HepG2 (cell line): ENCODE data around the gene BCL2L1. TPM values are rescaled to one million over a fixed set of nuclear protein-coding genes. Genes with fewer than 3 reads are reported as not detected.

ENCODE experiments used
- CCAR2 ChIP-seq: fragments of 200-400 bp; formaldehyde crosslinking; optimal IDR thresholded peaks from 2 replicates; pipeline ENCODE3; 2018; ENCODE audit warnings: low read depth, mild to moderate bottlenecking, low read length, moderate library complexity
- polyA plus RNA-seq, 8 experiments: library from polyadenylated mRNA; depleted of rRNA in 3 of 8; stranded (reverse) in 7 of 8; unstranded in 1 of 8; fragments of >200 nt; fragmentation: Illumina TruSeq in 4 of 8; extraction: Trizol in 4 of 8; gene quantifications; 2 replicates each; pipeline versions ENCODE4 v1.2.1 to v1.2.3, GENCODE V29; 2011 to 2016; ENCODE audit warnings: low read depth in 4 of 8, missing spikeins in 1 of 8, mixed read lengths in 1 of 8; ENCODE audit not compliant: insufficient read depth in 1 of 8
- total RNA-seq, 5 experiments: library from RNA; depleted of rRNA; stranded (reverse); fragments of >200 nt; fragmentation: Illumina TruSeq; extraction: Trizol; gene quantifications; 2 replicates each; pipeline ENCODE4 v1.2.3, GENCODE V29; 2016; ENCODE audit warnings: low read depth in 1 of 5
- TF ChIP-seq, protein P1 (sequence below): sonication (generic); formaldehyde crosslinking; IDR thresholded peaks from 2 replicates; pipeline ENCODE4 v1.4.0; 2020; ENCODE audit warnings: mild to moderate bottlenecking, missing genetic modification reagents
- TF ChIP-seq, protein P2 (sequence below), 2 experiments: fragments of 450-650 bp in 1 of 2; sonication (generic) in 1 of 2; formaldehyde crosslinking; IDR thresholded peaks; 2 replicates each; pipeline versions ENCODE4 v1.5.0 to v1.8.0; 2020 to 2022; ENCODE audit warnings: mild to moderate bottlenecking in 1 of 2, missing genetic modification reagents in 1 of 2
- TF ChIP-seq, protein P3 (sequence below): sonication (generic); formaldehyde crosslinking; IDR thresholded peaks from 2 replicates; pipeline ENCODE4 v1.5.0; 2020; ENCODE audit warnings: mild to moderate bottlenecking, missing genetic modification reagents, borderline replicate concordance
- TF ChIP-seq, protein P4 (sequence below): sonication (generic); formaldehyde crosslinking; IDR thresholded peaks from 2 replicates; pipeline ENCODE4 v1.8.1; 2023; ENCODE audit warnings: mild to moderate bottlenecking, moderate library complexity, missing genetic modification reagents

BCL2L1 gene
- total and polyA plus RNA-seq, 2 of the 13 experiments (the other 11 are each of a cell fraction or from before 2014, with no cell fraction given): 164 to 258 TPM

DNA sequence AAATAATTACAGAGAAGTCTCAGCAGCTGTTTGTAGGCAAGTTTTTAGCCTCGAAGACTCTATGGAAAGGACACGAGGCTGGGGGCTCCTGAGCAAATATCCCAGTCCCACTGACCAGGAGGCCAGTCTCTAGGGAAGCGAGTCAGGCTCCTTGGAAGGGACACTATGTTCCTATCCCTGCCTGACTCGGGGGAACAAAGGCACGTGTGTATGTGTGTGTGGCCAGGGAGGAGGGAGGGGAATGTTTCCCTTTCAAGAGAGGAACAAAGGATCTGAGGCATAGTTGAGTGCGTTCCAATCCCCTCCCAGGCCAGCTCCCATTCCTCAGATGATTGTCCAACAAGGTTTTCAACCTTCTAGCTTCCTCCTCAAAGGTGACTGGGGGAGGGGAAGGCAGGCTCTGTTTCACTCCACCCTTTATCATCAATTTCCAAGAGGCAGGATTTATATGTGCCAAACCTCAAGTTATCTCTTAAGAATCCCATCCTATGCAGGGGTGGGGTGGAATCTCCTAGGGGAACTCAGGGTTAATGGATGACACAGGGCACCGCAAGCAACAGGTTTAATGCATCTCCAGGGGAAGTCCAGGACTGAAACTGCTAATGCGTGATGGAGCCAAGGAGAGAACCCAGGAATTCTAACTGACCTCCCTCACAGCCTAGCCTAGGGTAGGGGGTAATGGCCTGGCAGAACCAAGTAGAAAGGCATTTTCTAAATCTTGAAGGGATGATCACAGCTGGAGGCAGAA, 9.9 kb downstream of the BCL2L1 start (continued):
- TF ChIP-seq, protein P1, sequence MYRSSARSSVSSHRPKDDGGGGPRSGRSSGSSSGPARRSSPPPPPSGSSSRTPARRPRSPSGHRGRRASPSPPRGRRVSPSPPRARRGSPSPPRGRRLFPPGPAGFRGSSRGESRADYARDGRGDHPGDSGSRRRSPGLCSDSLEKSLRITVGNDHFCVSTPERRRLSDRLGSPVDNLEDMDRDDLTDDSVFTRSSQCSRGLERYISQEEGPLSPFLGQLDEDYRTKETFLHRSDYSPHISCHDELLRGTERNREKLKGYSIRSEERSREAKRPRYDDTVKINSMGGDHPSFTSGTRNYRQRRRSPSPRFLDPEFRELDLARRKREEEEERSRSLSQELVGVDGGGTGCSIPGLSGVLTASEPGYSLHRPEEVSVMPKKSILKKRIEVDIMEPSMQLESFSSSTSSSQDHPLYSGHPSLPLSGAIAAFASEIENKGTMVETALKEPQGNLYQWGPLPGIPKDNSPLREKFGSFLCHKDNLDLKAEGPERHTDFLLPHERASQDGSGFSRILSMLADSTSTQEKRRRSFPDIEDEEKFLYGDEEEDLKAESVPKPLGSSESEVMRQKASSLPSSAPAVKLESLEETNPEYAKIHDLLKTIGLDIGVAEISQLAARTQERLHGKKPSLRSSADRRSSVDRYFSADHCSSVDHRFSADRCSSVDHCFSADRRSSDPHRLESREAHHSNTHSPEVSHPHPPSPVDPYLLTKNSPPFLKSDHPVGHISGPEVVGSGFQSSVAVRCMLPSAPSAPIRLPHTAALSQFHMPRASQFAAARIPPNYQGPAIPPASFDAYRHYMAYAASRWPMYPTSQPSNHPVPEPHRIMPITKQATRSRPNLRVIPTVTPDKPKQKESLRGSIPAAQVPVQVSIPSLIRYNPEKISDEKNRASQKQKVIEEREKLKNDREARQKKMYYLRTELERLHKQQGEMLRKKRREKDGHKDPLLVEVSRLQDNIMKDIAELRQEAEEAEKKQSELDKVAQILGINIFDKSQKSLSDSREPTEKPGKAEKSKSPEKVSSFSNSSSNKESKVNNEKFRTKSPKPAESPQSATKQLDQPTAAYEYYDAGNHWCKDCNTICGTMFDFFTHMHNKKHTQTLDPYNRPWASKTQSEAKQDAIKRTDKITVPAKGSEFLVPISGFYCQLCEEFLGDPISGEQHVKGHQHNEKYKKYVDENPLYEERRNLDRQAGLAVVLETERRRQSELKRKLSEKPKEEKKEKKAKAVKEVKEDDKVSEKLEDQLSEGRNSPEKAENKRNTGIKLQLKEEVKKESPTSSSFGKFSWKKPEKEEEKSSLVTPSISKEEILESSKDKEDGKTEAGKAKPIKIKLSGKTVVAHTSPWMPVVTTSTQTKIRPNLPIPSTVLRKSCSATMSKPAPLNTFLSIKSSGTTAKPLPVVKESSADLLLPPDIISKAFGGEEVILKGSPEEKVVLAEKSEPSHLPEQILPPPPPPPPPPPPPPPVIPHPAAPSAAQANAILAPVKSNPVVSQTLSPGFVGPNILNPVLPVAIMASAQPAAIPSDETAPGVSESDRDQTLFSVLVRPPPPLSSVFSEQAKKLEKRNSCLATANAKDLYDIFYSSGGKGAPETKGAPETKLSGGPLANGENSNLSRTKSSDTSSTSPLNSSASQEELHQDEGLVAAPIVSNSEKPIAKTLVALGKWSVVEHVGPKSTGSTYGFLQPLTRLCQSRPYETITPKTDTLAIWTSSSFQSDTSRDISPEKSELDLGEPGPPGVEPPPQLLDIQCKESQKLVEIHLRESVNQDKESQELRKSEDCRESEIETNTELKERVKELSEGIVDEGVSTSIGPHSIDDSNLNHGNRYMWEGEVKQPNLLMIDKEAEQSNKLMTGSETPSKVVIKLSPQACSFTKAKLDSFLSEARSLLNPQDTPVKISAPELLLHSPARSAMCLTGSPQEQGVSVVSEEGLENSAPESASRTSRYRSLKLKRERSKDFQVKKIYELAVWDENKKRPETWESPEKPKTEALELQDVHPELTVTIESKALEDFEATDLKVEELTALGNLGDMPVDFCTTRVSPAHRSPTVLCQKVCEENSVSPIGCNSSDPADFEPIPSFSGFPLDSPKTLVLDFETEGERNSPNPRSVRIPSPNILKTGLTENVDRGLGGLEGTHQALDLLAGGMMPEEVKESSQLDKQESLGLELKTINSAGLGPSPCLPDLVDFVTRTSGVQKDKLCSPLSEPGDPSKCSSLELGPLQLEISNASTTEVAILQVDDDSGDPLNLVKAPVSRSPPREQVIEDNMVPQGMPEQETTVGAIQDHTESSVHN: 0 out of 2 replicates have a peak, but pooled peaks have one; percentile 28
- TF ChIP-seq, protein P2, sequence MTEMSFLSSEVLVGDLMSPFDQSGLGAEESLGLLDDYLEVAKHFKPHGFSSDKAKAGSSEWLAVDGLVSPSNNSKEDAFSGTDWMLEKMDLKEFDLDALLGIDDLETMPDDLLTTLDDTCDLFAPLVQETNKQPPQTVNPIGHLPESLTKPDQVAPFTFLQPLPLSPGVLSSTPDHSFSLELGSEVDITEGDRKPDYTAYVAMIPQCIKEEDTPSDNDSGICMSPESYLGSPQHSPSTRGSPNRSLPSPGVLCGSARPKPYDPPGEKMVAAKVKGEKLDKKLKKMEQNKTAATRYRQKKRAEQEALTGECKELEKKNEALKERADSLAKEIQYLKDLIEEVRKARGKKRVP (CRISPR knock-in tag; IDR thresholded peaks at IDR 0.05): peak in 1 of 2 experiments; percentile 38; a peak in 1 of 4 replicates
- TF ChIP-seq, protein P3, sequence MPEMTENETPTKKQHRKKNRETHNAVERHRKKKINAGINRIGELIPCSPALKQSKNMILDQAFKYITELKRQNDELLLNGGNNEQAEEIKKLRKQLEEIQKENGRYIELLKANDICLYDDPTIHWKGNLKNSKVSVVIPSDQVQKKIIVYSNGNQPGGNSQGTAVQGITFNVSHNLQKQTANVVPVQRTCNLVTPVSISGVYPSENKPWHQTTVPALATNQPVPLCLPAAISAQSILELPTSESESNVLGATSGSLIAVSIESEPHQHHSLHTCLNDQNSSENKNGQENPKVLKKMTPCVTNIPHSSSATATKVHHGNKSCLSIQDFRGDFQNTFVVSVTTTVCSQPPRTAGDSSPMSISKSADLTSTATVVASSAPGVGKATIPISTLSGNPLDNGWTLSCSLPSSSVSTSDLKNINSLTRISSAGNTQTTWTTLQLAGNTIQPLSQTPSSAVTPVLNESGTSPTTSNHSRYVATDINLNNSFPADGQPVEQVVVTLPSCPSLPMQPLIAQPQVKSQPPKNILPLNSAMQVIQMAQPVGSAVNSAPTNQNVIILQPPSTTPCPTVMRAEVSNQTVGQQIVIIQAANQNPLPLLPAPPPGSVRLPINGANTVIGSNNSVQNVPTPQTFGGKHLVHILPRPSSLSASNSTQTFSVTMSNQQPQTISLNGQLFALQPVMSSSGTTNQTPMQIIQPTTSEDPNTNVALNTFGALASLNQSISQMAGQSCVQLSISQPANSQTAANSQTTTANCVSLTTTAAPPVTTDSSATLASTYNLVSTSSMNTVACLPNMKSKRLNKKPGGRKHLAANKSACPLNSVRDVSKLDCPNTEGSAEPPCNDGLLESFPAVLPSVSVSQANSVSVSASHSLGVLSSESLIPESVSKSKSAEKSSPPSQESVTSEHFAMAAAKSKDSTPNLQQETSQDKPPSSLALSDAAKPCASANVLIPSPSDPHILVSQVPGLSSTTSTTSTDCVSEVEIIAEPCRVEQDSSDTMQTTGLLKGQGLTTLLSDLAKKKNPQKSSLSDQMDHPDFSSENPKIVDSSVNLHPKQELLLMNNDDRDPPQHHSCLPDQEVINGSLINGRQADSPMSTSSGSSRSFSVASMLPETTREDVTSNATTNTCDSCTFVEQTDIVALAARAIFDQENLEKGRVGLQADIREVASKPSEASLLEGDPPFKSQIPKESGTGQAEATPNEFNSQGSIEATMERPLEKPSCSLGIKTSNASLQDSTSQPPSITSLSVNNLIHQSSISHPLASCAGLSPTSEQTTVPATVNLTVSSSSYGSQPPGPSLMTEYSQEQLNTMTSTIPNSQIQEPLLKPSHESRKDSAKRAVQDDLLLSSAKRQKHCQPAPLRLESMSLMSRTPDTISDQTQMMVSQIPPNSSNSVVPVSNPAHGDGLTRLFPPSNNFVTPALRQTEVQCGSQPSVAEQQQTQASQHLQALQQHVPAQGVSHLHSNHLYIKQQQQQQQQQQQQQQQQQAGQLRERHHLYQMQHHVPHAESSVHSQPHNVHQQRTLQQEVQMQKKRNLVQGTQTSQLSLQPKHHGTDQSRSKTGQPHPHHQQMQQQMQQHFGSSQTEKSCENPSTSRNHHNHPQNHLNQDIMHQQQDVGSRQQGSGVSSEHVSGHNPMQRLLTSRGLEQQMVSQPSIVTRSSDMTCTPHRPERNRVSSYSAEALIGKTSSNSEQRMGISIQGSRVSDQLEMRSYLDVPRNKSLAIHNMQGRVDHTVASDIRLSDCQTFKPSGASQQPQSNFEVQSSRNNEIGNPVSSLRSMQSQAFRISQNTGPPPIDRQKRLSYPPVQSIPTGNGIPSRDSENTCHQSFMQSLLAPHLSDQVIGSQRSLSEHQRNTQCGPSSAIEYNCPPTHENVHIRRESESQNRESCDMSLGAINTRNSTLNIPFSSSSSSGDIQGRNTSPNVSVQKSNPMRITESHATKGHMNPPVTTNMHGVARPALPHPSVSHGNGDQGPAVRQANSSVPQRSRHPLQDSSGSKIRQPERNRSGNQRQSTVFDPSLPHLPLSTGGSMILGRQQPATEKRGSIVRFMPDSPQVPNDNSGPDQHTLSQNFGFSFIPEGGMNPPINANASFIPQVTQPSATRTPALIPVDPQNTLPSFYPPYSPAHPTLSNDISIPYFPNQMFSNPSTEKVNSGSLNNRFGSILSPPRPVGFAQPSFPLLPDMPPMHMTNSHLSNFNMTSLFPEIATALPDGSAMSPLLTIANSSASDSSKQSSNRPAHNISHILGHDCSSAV (CRISPR knock-in tag): no peak
- no peak for TF ChIP-seq CCAR2
- TF ChIP-seq, protein P4, sequence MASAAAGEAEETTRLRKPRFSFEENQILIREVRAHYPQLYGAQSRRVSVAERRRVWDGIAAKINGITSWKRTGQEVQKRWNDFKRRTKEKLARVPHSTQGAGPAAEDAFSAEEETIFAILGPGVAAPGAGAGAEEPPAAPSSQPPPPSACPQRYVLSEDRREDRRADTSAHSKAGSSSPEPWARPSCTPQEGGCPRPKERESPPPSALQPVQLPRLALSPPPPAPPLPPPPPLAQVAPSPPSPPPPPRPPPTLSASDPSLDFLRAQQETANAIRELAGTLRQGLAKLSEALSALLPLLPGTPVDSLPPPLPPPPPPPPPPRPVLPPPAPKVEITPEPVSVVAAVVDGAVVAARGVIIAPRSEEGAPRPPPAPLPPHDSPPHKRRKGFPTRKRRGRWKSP (CRISPR knock-in tag): peak; percentile 26; the same call in 1 of the 2 replicates
